SK-N-SH (cell line): Measurements from ENCODE around the gene HEXIM1. TPM values are rescaled to one million over a fixed set of nuclear protein-coding genes. Genes with fewer than 3 reads are reported as not detected.

Experiments used
- CTCF ChIA-PET: fragments of 300-600, 350-600 bp; formaldehyde crosslinking; extraction: SDS; loops from one replicate; lab custom pipeline; 2021; lab: Yijun Ruan, JAX
- POLR2A ChIA-PET: fragments of 350-600 bp; sonication (Branson Sonifier 250); formaldehyde crosslinking; extraction: SDS; loops from one replicate; lab custom pipeline; 2020; ENCODE audit warnings: antibody characterized with exemption, inconsistent platforms; lab: Yijun Ruan, JAX
- DNase-seq: peaks from one replicate; pipeline ENCODE4 v3.0.0; 2012
- H2AFZ ChIP-seq: fragments of 200-600 bp; sonication (generic); 2 replicates; pipeline ENCODE4 v1.8.1; 2016; ENCODE audit warnings: antibody characterized with exemption, mild to moderate bottlenecking, low read depth
- H3F3A ChIP-seq: fragments of 200-600 bp; sonication (generic); replicated peaks from 2 replicates; pipeline ENCODE3; 2016; ENCODE audit warnings: antibody characterized with exemption, mild to moderate bottlenecking; ENCODE audit not compliant: insufficient read depth
- H3K27ac ChIP-seq, 2 experiments: fragments of 200-500 bp in 1 of 2; fragments of 200-600 bp in 1 of 2; sonication (Bioruptor generic) in 1 of 2; sonication (generic), shearing (Covaris generic) in 1 of 2; 2 replicates each; pipeline versions ENCODE4 v1.5.1 to v1.6.1; 2014 to 2016; ENCODE audit warnings: low read depth in 2 of 2, inconsistent platforms in 1 of 2, low read length in 1 of 2, mild to moderate bottlenecking in 1 of 2, mixed read lengths in 1 of 2
- H3K27me3 ChIP-seq: fragments of 200-600 bp; sonication (generic), shearing (Covaris generic); 2 replicates; pipeline ENCODE4 v1.6.1; 2016; ENCODE audit warnings: mixed run types; ENCODE audit not compliant: insufficient read depth
- H3K36me3 ChIP-seq, 2 experiments: fragments of 200-500 bp in 1 of 2; fragments of 200-600 bp in 1 of 2; sonication (Bioruptor generic) in 1 of 2; sonication (generic) in 1 of 2; replicated peaks in 1 of 2; 2 replicates each; pipeline versions ENCODE3 to v1.5.1; 2014 to 2016; ENCODE audit warnings: low read length in 1 of 2, mild to moderate bottlenecking in 1 of 2; ENCODE audit not compliant: insufficient read depth in 2 of 2, control insufficient read depth in 1 of 2
- H3K4me1 ChIP-seq, 2 experiments: fragments of 200-500 bp in 1 of 2; fragments of 200-600 bp in 1 of 2; sonication (Bioruptor generic) in 1 of 2; sonication (generic), shearing (Covaris generic) in 1 of 2; 2 replicates each; pipeline versions ENCODE4 v1.5.1 to v1.6.1; 2014 to 2016; ENCODE audit warnings: low read depth in 1 of 2, low read length in 1 of 2, mixed run types in 1 of 2; ENCODE audit not compliant: insufficient read depth in 2 of 2, control insufficient read depth in 1 of 2
- H3K4me2 ChIP-seq: fragments of 200-600 bp; sonication (generic), shearing (Covaris generic); 2 replicates; pipeline ENCODE4 v1.6.1; 2017; ENCODE audit warnings: mixed run types
- H3K4me3 ChIP-seq, 2 experiments: fragments of 200-500 bp in 1 of 2; fragments of 200-600 bp in 1 of 2; sonication (Bioruptor generic) in 1 of 2; sonication (generic), shearing (Covaris generic) in 1 of 2; 2 replicates each; pipeline versions ENCODE4 v1.5.1 to v1.8.1; 2014 to 2016; ENCODE audit warnings: low read depth in 2 of 2, inconsistent platforms in 1 of 2, low read length in 1 of 2, mild to moderate bottlenecking in 1 of 2, mixed read lengths in 1 of 2, moderate library complexity in 1 of 2
- H3K79me2 ChIP-seq: fragments of 200-600 bp; sonication (generic); 2 replicates; pipeline ENCODE4 v1.8.1; 2017; ENCODE audit warnings: mild to moderate bottlenecking; ENCODE audit not compliant: insufficient read depth
- H3K9ac ChIP-seq: fragments of 200-600 bp; sonication (generic); 2 replicates; pipeline ENCODE4 v1.6.1; 2017; ENCODE audit warnings: mixed run types
- H3K9me2 ChIP-seq: fragments of 200-600 bp; sonication (generic); 2 replicates; pipeline ENCODE4 v1.6.1; 2017; ENCODE audit warnings: mixed run types
- H3K9me3 ChIP-seq: fragments of 200-600 bp; sonication (generic); 2 replicates; pipeline ENCODE4 v1.6.1; 2017; ENCODE audit warnings: mixed run types, mild to moderate bottlenecking, moderate library complexity
- H4K20me1 ChIP-seq: fragments of 200-600 bp; sonication (generic); 2 replicates; pipeline ENCODE4 v1.6.1; 2017; ENCODE audit warnings: mild to moderate bottlenecking, mixed run types; ENCODE audit not compliant: insufficient read depth
- ELF1 ChIP-seq: IDR thresholded peaks from 2 replicates; pipeline ENCODE4 v1.4.0; 2012
- EZH2phosphoT487 ChIP-seq: fragments of 200-600 bp; sonication (generic); IDR thresholded peaks from 2 replicates; pipeline ENCODE4 v1.6.1; 2017; ENCODE audit warnings: low read depth, mixed run types, mild to moderate bottlenecking, antibody characterized with exemption, moderate library complexity, borderline replicate concordance
- FOXJ3 ChIP-seq: sonication (generic); formaldehyde crosslinking; IDR thresholded peaks from 2 replicates; pipeline ENCODE4 v1.5.1; 2020; ENCODE audit warnings: mild to moderate bottlenecking, missing genetic modification reagents
- GATA2 ChIP-seq: sonication (generic); formaldehyde crosslinking; IDR thresholded peaks from 2 replicates; pipeline ENCODE4 v1.5.0; 2020; ENCODE audit warnings: mild to moderate bottlenecking, missing genetic modification reagents
- JUND ChIP-seq: IDR thresholded peaks from 2 replicates; pipeline ENCODE4 v1.4.0; 2012
- MEF2A ChIP-seq: IDR thresholded peaks from 2 replicates; pipeline ENCODE4 v1.4.0; 2012; ENCODE audit warnings: low read depth, borderline replicate concordance
- NFIC ChIP-seq: IDR thresholded peaks from 2 replicates; pipeline ENCODE4 v1.4.0; 2012; ENCODE audit warnings: borderline replicate concordance
- NRF1 ChIP-seq: IDR thresholded peaks from 2 replicates; pipeline ENCODE4 v1.6.1; 2012; ENCODE audit warnings: low read depth, mild to moderate bottlenecking, low read length
- POLR2AphosphoS5 ChIP-seq: IDR thresholded peaks from 2 replicates; pipeline ENCODE4 v1.6.1; 2012; ENCODE audit warnings: low read depth, low read length
- RCOR1 ChIP-seq: fragments of 150-350 bp; IDR thresholded peaks from 2 replicates; pipeline ENCODE4 v1.6.1; 2017; ENCODE audit warnings: antibody characterized with exemption, low read length
- RXRA ChIP-seq: IDR thresholded peaks from 2 replicates; pipeline ENCODE4 v1.4.0; 2012; ENCODE audit warnings: low read depth, mild to moderate bottlenecking, borderline replicate concordance
- SMC3 ChIP-seq: IDR thresholded peaks from 2 replicates; pipeline ENCODE4 v1.6.1; 2012; ENCODE audit warnings: low read depth, low read length, improper control_type of control experiment
- TAF1 ChIP-seq: IDR thresholded peaks from 2 replicates; pipeline ENCODE4 v1.6.1; 2012; ENCODE audit warnings: low read depth, mild to moderate bottlenecking, low read length, moderate library complexity, borderline replicate concordance
- TCF12 ChIP-seq: IDR thresholded peaks from 2 replicates; pipeline ENCODE4 v1.4.0; 2012
- USF2 ChIP-seq: fragments of 150-350 bp; IDR thresholded peaks from 2 replicates; pipeline ENCODE4 v1.6.1; 2017; ENCODE audit warnings: antibody characterized with exemption, low read length, low read depth, borderline replicate concordance
- YY1 ChIP-seq: IDR thresholded peaks from 2 replicates; pipeline ENCODE4 v1.4.0; 2012; ENCODE audit warnings: low read depth, mild to moderate bottlenecking
- WGBS: methylation state at CpG from one replicate; pipeline ENCODE4 v1.1.6; 2017; ENCODE audit warnings: low lambda C conversion rate; 5-methylcytosine and 5-hydroxymethylcytosine counted together
- polyA plus RNA-seq, 3 experiments: library from polyadenylated mRNA; depleted of rRNA; stranded (reverse); fragments of >200 nt; gene quantifications; 2 replicates each; pipeline ENCODE4 v1.2.3, GENCODE V29; 2012
- TF ChIP-seq, protein P1 (sequence below): fragments of 200-600 bp; sonication (generic); IDR thresholded peaks from 2 replicates; pipeline ENCODE4 v1.6.1; 2017; ENCODE audit warnings: antibody characterized with exemption, mild to moderate bottlenecking, moderate library complexity
- TF ChIP-seq, protein P2 (sequence below): IDR thresholded peaks from 2 replicates; pipeline ENCODE4 v1.4.0; 2012; ENCODE audit warnings: low read depth, borderline replicate concordance

Gene HEXIM1
- polyA plus RNA-seq, 1 of the 3 experiments (the other 2 are of a cell fraction), result 20.7 TPM

GRCh38 chr17:45129940-45130680 is 18.2 kb upstream of the HEXIM1 start:
- no peaks in the 10 kb centered on the region for H3K27me3 ChIP-seq
- H3K9ac ChIP-seq, result no peak overlapping the region; the same call in 1 of the 2 replicates
- H3K9me3 ChIP-seq, result no peaks in the 10 kb centered on the region
- CTCF ChIA-PET, result interaction anchor here (0.7 to 10.8 kb wide), 11 partner anchors 12 to 212 kb away, joined by 3 to 194 read pairs (median 4); no protein-coding TSS in a partner anchor
- H3K27ac ChIP-seq, result peak overlapping the region in 1 of 2 experiments; percentile 65; a peak in 1 of 4 replicates
- H3K36me3 ChIP-seq, result peaks cover 0 to 5% of the 10 kb centered on the region in 2 experiments
- no peaks in the 10 kb centered on the region for H3K9me2 ChIP-seq
- H3K4me2 ChIP-seq, result peak overlapping the region; percentile 88; the same call in 1 of the 2 replicates
- no peak for DNase-seq
- H3K79me2 ChIP-seq, result peaks cover 70% of the 10 kb centered on the region
- H3F3A ChIP-seq, result peaks cover 17% of the 10 kb centered on the region
- no peaks in the 10 kb centered on the region for H4K20me1 ChIP-seq
- H3K4me1 ChIP-seq, result peaks cover 23 to 29% of the 10 kb centered on the region in 2 experiments; a peak in 3 of 4 replicates
- POLR2A ChIA-PET, result no interaction called here
- H2AFZ ChIP-seq, result no peak overlapping the region
- 68% methylated on average over 8 of the region's 13 CpGs for WGBS
- no peak for TF ChIP-seq NRF1
- TF ChIP-seq TCF12, result no peak
- no peak for TF ChIP-seq NFIC
- TF ChIP-seq EZH2phosphoT487, result no peak
- TF ChIP-seq MEF2A, result no peak
- no peak for TF ChIP-seq JUND
- TF ChIP-seq GATA2, result no peak
- no peak for TF ChIP-seq RXRA
- no peak for TF ChIP-seq USF2
- TF ChIP-seq SMC3, result no peak
- TF ChIP-seq, protein P1, sequence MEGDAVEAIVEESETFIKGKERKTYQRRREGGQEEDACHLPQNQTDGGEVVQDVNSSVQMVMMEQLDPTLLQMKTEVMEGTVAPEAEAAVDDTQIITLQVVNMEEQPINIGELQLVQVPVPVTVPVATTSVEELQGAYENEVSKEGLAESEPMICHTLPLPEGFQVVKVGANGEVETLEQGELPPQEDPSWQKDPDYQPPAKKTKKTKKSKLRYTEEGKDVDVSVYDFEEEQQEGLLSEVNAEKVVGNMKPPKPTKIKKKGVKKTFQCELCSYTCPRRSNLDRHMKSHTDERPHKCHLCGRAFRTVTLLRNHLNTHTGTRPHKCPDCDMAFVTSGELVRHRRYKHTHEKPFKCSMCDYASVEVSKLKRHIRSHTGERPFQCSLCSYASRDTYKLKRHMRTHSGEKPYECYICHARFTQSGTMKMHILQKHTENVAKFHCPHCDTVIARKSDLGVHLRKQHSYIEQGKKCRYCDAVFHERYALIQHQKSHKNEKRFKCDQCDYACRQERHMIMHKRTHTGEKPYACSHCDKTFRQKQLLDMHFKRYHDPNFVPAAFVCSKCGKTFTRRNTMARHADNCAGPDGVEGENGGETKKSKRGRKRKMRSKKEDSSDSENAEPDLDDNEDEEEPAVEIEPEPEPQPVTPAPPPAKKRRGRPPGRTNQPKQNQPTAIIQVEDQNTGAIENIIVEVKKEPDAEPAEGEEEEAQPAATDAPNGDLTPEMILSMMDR, result no peak
- TF ChIP-seq YY1, result no peak
- TF ChIP-seq POLR2AphosphoS5, result no peak
- TF ChIP-seq ELF1, result no peak
- TF ChIP-seq TAF1, result no peak
- TF ChIP-seq RCOR1, result no peak
- TF ChIP-seq, protein P2, sequence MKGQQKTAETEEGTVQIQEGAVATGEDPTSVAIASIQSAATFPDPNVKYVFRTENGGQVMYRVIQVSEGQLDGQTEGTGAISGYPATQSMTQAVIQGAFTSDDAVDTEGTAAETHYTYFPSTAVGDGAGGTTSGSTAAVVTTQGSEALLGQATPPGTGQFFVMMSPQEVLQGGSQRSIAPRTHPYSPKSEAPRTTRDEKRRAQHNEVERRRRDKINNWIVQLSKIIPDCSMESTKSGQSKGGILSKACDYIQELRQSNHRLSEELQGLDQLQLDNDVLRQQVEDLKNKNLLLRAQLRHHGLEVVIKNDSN, result no peak
- TF ChIP-seq FOXJ3 (CRISPR knock-in tag), result no peak
- H3K4me3 ChIP-seq, result no peak overlapping the region
